PC-9 (cell line): ENCODE results near the gene ZSCAN9.

Experiments used
- CTCF ChIP-seq: fragments of 200-600 bp; sonication (generic); conservative IDR thresholded peaks from 2 replicates; pipeline ENCODE4 v1.6.1; 2017; ENCODE audit warnings: mixed run types, antibody characterized with exemption, mild to moderate bottlenecking, moderate library complexity
- EZH2 ChIP-seq: fragments of 200-600 bp; sonication (generic); IDR thresholded peaks from 2 replicates; pipeline ENCODE4 v1.8.0; 2017; ENCODE audit warnings: antibody characterized with exemption, low read depth

GRCh38 chr6:28264834-28265401 is 39.8 kb downstream of the ZSCAN9 start:
- TF ChIP-seq CTCF (no peak), EZH2 (no peak)
